Pancreas (tissue), 10 donors: ENCODE results near the gene SDR42E2. TPM values are rescaled to one million over a fixed set of nuclear protein-coding genes. Genes with fewer than 3 reads are reported as not detected.

Experiments used
- ATAC-seq, 4 donors: fragments of 200-7000 bp; cut with Tn5 transposase; one replicate each; pipeline versions ENCODE4 v1.8.0 to v1.9.1; 2020; ENCODE audit warnings: mild to moderate bottlenecking in 4 of 4, moderate library complexity in 4 of 4
- DNase-seq, 6 donors: peaks; one replicate each; pipeline ENCODE4 v3.0.0-alpha.2; 2020
- FAIRE-seq: peaks from 2 replicates; lab custom pipeline; 2012; peaks lifted over from hg19 to GRCh38; lab: Jason Lieb, UNC
- H3K27ac ChIP-seq, 4 donors: fragments of 200-600 bp; sonication (generic); 1 replicate in 3 of 4; 2 replicates in 1 of 4; pipeline versions ENCODE4 v1.5.0 to v1.8.0; 2020
- H3K27me3 ChIP-seq, 4 donors: fragments of 200-600 bp; one replicate each; pipeline ENCODE4 v1.8.0; 2021
- H3K36me3 ChIP-seq, 3 donors: fragments of 200-600 bp; sonication (generic) in 1 of 3; one replicate each; pipeline versions ENCODE4 v1.5.0 to v1.8.0; 2020 to 2021
- H3K4me1 ChIP-seq, 3 donors: fragments of 200-600 bp; one replicate each; pipeline ENCODE4 v1.8.0; 2021
- H3K4me3 ChIP-seq, 4 donors: fragments of 200-600 bp; sonication (generic) in 2 of 4; one replicate each; pipeline versions ENCODE4 v1.5.0 to v1.8.0; 2020 to 2021
- H3K9me3 ChIP-seq, 4 donors: fragments of 200-600 bp; one replicate each; pipeline ENCODE4 v1.8.0; 2021
- CTCF ChIP-seq, 4 donors: fragments of 200-600 bp; sonication (generic) in 3 of 4; IDR thresholded peaks; one replicate each; pipeline versions ENCODE4 v1.5.0 to v1.8.0; 2021; ENCODE audit warnings: antibody characterized with exemption in 4 of 4
- WGBS, 2 donors: extraction: QIAGEN DNeasy Blood & Tissue Kit; methylation state at CpG; one replicate each; pipeline ENCODE4 v1.1.7; 2013; 5-methylcytosine and 5-hydroxymethylcytosine counted together
- intact Hi-C, 3 donors: fragments of 100-400 bp; cut with DNase I; formaldehyde crosslinking; loops; one replicate each; pipeline versions ENCODE4 v1.11.1 to v1.14.2; 2022
- polyA plus RNA-seq, 2 donors: library from polyadenylated mRNA; stranded (reverse); fragments of 200-250 nt; gene quantifications; one replicate each; pipeline ENCODE4 v1.2.3, GENCODE V29; 2013
- total RNA-seq, 6 donors: library from RNA; stranded (reverse); fragmentation: NEBNext Ultra II Directional in 4 of 6; extraction: Animal tissue kit (Norgen Biotek cat#: 25700) in 4 of 6; gene quantifications; one replicate each; pipeline versions ENCODE4 v1.2.1 to v1.2.4, GENCODE V29; 2021 to 2023
- donor health status: healthy with polysubstance abuse.
- donor health status: DM: no; HTN: no; CAD: no; lungs with moderate emphysema.
- donor health status: DM: no; HTN: no; CAD: no.
- donor health status: control.
- donor health status: control.
- donor health status: Bipolar disorder and iron deficiency.
- donor health status: DM: yes; HTN: yes; CAD: no.
- donor health status: DM: no; HTN: no; CAD: no.
- donor health status: DM: no; HTN: no; CAD: no.
- donor health status: DM: yes; HTN: yes; CAD: no.

The SDR42E2 gene
- total and polyA plus RNA-seq, 8 donors: 0.07 TPM; not detected in 7

GRCh38 chr16:22222006-22222405 lies 59.7 kb downstream of the SDR42E2 start:
- no peak overlapping the region for H3K27ac ChIP-seq
- no peak for ATAC-seq
- H3K36me3 ChIP-seq: no peaks in the 10 kb centered on the region
- DNase-seq: no peak
- 93 to 100% methylated on average over 2 of the region's 2 CpGs for WGBS, 2 donors
- H3K4me3 ChIP-seq: no peak overlapping the region
- no peaks in the 10 kb centered on the region for H3K27me3 ChIP-seq
- intact Hi-C loops: loop anchor here in 1 of 3 donors (10.0 kb wide), 1 partner anchor 53 kb away; no protein-coding TSS in a partner anchor
- no peak for TF ChIP-seq CTCF (IDR thresholded peaks at IDR 0.05)
- H3K4me1 ChIP-seq: no peaks in the 10 kb centered on the region
- no peak for FAIRE-seq
- no peaks in the 10 kb centered on the region for H3K9me3 ChIP-seq

- FAIRE-seq (no peak), DNase-seq (no peak), ATAC-seq (no peak)
- WGBS, 2 donors: 87 to 94% methylated on average over 1 of the region's 1 CpG
- no peak for TF ChIP-seq CTCF (IDR thresholded peaks at IDR 0.05)
- intact Hi-C loops: loop anchor here in 1 of 3 donors (10.0 kb wide), 1 partner anchor 52 kb away; no protein-coding TSS in a partner anchor
- no peaks in the 10 kb centered on the region for H3K27me3 ChIP-seq
- H3K4me1 ChIP-seq: no peaks in the 10 kb centered on the region
- H3K9me3 ChIP-seq: no peaks in the 10 kb centered on the region
- H3K4me3 ChIP-seq: no peak overlapping the region
- no peak overlapping the region for H3K27ac ChIP-seq
- H3K36me3 ChIP-seq: no peaks in the 10 kb centered on the region
Observed at GRCh38 chr16:22222998-22223397, 60.7 kb downstream of the SDR42E2 start.

- Histone ChIP-seq H3K4me3 (no peak overlapping the region), H3K36me3 (peaks cover 0 to 3% (median 0%) of the 10 kb centered on the region in 3 donors), H3K4me1 (no peaks in the 10 kb centered on the region), H3K27me3 (no peaks in the 10 kb centered on the region), H3K27ac (no peak overlapping the region), H3K9me3 (no peaks in the 10 kb centered on the region)
- WGBS, 2 donors: 86 to 89% methylated on average over 7 of the region's 7 CpGs
- no peak for TF ChIP-seq CTCF (IDR thresholded peaks at IDR 0.05)
- intact Hi-C loops: loop anchor here in 1 of 3 donors (10.0 kb wide), 1 partner anchor 50 kb away; no protein-coding TSS in a partner anchor
- DNase-seq (no peak), FAIRE-seq (no peak), ATAC-seq (no peak)
Observed at GRCh38 chr16:22225060-22225459, 62.8 kb downstream of the SDR42E2 start.

- intact Hi-C loops: loop anchor here in 1 of 3 donors (10.0 kb wide), 1 partner anchor 45 kb away; no protein-coding TSS in a partner anchor
- no peak for FAIRE-seq
- 80 to 88% methylated on average over 7 of the region's 7 CpGs for WGBS, 2 donors
- DNase-seq: no peak
- TF ChIP-seq CTCF (IDR thresholded peaks at IDR 0.05): no peak
- H3K4me3 ChIP-seq: no peak overlapping the region
- H3K36me3 ChIP-seq: peaks cover 0 to 3% (median 0%) of the 10 kb centered on the region in 3 donors
- peaks cover 0 to 7% (median 0%) of the 10 kb centered on the region in 3 donors for H3K4me1 ChIP-seq
- ATAC-seq: no peak
- no peaks in the 10 kb centered on the region for H3K9me3 ChIP-seq
- no peaks in the 10 kb centered on the region for H3K27me3 ChIP-seq
- no peak overlapping the region for H3K27ac ChIP-seq
Observed at GRCh38 chr16:22229889-22230288, 67.6 kb downstream of the SDR42E2 start.

- Histone ChIP-seq H3K9me3 (no peaks in the 10 kb centered on the region), H3K4me3 (no peak overlapping the region), H3K27ac (peak overlapping the region; percentile 36 to 66 (median 46)), H3K36me3 (peaks cover 0 to 3% (median 0%) of the 10 kb centered on the region in 3 donors), H3K4me1 (peaks cover 0 to 7% (median 0%) of the 10 kb centered on the region in 3 donors), H3K27me3 (no peaks in the 10 kb centered on the region)
- intact Hi-C loops: no loop called here
- TF ChIP-seq CTCF (IDR thresholded peaks at IDR 0.05): no peak
- DNase-seq (peak; percentile 70 to 92 (median 86)), FAIRE-seq (peak; percentile 76), ATAC-seq (peak; percentile 80 to 90 (median 86))
- 37 to 41% methylated on average over 14 of the region's 14 CpGs for WGBS, 2 donors
Observed at GRCh38 chr16:22232277-22233036, 70.2 kb downstream of the SDR42E2 start.
